Ishikawa (cell line): Measurements from ENCODE around the gene SMIM28.

Experiments used
- CEBPB ChIP-seq: IDR thresholded peaks from 2 replicates; pipeline ENCODE4 v1.6.1; 2012
- EGR1 ChIP-seq: IDR thresholded peaks from 2 replicates; pipeline ENCODE4 v1.6.1; 2012
- TAF1 ChIP-seq: IDR thresholded peaks from 2 replicates; pipeline ENCODE4 v1.6.1; 2012; ENCODE audit warnings: low read depth, mild to moderate bottlenecking
- TF ChIP-seq, protein P1 (sequence below): IDR thresholded peaks from 2 replicates; pipeline ENCODE4 v1.6.1; 2012; ENCODE audit warnings: low read depth, mild to moderate bottlenecking
- TF ChIP-seq, protein P2 (sequence below): IDR thresholded peaks from 2 replicates; pipeline ENCODE4 v1.6.1; 2012

DNA sequence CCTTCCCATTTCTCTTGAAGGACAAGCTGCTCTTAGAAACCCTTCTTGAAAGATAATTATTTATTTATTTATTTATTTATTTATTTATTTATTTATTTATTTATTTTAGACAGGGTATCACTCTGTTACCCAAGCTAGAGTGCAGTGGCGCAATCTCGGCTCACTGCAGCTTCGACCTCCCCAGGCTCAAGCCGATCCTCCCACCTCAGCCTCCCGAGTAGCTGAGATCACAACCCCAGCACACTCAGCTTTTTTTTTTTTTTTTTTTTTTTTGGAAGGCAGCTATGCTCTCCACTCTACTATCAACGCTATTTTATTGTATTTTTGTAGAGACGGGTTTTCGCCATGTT is 25.1 kb downstream of the SMIM28 start:
- no peak for TF ChIP-seq CEBPB
- TF ChIP-seq, protein P1, sequence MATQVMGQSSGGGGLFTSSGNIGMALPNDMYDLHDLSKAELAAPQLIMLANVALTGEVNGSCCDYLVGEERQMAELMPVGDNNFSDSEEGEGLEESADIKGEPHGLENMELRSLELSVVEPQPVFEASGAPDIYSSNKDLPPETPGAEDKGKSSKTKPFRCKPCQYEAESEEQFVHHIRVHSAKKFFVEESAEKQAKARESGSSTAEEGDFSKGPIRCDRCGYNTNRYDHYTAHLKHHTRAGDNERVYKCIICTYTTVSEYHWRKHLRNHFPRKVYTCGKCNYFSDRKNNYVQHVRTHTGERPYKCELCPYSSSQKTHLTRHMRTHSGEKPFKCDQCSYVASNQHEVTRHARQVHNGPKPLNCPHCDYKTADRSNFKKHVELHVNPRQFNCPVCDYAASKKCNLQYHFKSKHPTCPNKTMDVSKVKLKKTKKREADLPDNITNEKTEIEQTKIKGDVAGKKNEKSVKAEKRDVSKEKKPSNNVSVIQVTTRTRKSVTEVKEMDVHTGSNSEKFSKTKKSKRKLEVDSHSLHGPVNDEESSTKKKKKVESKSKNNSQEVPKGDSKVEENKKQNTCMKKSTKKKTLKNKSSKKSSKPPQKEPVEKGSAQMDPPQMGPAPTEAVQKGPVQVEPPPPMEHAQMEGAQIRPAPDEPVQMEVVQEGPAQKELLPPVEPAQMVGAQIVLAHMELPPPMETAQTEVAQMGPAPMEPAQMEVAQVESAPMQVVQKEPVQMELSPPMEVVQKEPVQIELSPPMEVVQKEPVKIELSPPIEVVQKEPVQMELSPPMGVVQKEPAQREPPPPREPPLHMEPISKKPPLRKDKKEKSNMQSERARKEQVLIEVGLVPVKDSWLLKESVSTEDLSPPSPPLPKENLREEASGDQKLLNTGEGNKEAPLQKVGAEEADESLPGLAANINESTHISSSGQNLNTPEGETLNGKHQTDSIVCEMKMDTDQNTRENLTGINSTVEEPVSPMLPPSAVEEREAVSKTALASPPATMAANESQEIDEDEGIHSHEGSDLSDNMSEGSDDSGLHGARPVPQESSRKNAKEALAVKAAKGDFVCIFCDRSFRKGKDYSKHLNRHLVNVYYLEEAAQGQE, result no peak
- TF ChIP-seq EGR1, result no peak
- TF ChIP-seq TAF1, result no peak
- TF ChIP-seq, protein P2, sequence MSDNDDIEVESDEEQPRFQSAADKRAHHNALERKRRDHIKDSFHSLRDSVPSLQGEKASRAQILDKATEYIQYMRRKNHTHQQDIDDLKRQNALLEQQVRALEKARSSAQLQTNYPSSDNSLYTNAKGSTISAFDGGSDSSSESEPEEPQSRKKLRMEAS, result no peak
